Neural cell (in vitro differentiated cells): Measurements from ENCODE around the gene ZBTB7A. TPM values are rescaled to one million over a fixed set of nuclear protein-coding genes. Genes with fewer than 3 reads are reported as not detected.

Source experiments
- H2AFZ ChIP-seq: fragments of 200-600, 300-800 bp; sonication (generic), shearing (Covaris generic); 2 replicates; pipeline ENCODE4 v1.6.0; 2014; ENCODE audit warnings: low read depth, mild to moderate bottlenecking, antibody characterized with exemption, low read length, moderate library complexity
- H3F3A ChIP-seq: fragments of 200-600 bp; shearing (Covaris generic); 2 replicates; pipeline ENCODE4 v1.6.1; 2016; ENCODE audit warnings: mild to moderate bottlenecking, moderate library complexity, mixed read lengths, antibody characterized with exemption, low read length; ENCODE audit not compliant: insufficient read depth, poor library complexity, severe bottlenecking
- H3K27ac ChIP-seq: fragments of 200-600, 300-800 bp; sonication (generic), shearing (Covaris generic); 2 replicates; pipeline ENCODE4 v1.5.1; 2014; ENCODE audit warnings: mild to moderate bottlenecking, low read length, moderate library complexity
- H3K27me3 ChIP-seq: fragments of 300-800, 200-600 bp; sonication (generic), shearing (Covaris generic); 2 replicates; pipeline ENCODE4 v1.6.0; 2014; ENCODE audit warnings: mild to moderate bottlenecking, low read depth, low read length, moderate library complexity; ENCODE audit not compliant: insufficient read depth
- H3K36me3 ChIP-seq: fragments of 300-800, 200-600 bp; sonication (generic), shearing (Covaris generic); 2 replicates; pipeline ENCODE4 v1.5.1; 2014; ENCODE audit warnings: mild to moderate bottlenecking, antibody characterized with exemption, low read length, moderate library complexity; ENCODE audit not compliant: insufficient read depth
- H3K4me2 ChIP-seq: fragments of 300-800, 200-600 bp; sonication (generic), shearing (Covaris generic); 2 replicates; pipeline ENCODE4 v1.6.0; 2014; ENCODE audit warnings: mild to moderate bottlenecking, low read length
- H3K4me3 ChIP-seq: fragments of 300-800, 200-600 bp; sonication (generic), shearing (Covaris generic); 2 replicates; pipeline ENCODE4 v1.5.1; 2014; ENCODE audit warnings: mild to moderate bottlenecking, low read length, moderate library complexity
- H3K79me2 ChIP-seq: fragments of 200-600 bp; shearing (Covaris generic); replicated peaks from 2 replicates; pipeline ENCODE4 v1.6.0; 2014; ENCODE audit warnings: mild to moderate bottlenecking, low read length, moderate library complexity; ENCODE audit not compliant: insufficient read depth
- H3K9ac ChIP-seq: fragments of 300-800, 200-600 bp; sonication (generic), shearing (Covaris generic); 2 replicates; pipeline ENCODE4 v1.6.1; 2016; ENCODE audit warnings: mild to moderate bottlenecking, low read length, mixed read lengths
- H3K9me2 ChIP-seq: fragments of 200-600 bp; shearing (Covaris generic); 2 replicates; pipeline ENCODE4 v1.6.1; 2016; ENCODE audit warnings: mild to moderate bottlenecking, low read length, mixed read lengths; ENCODE audit not compliant: insufficient read depth
- H3K9me3 ChIP-seq: fragments of 200-600, 300-800 bp; sonication (generic), shearing (Covaris generic); 2 replicates; pipeline ENCODE4 v1.6.1; 2016; ENCODE audit warnings: mild to moderate bottlenecking, mixed run types, low read length, moderate library complexity, mixed read lengths
- H4K20me1 ChIP-seq: fragments of 200-600 bp; shearing (Covaris generic); 2 replicates; pipeline ENCODE4 v1.6.1; 2016; ENCODE audit warnings: mild to moderate bottlenecking, mixed run types; ENCODE audit not compliant: insufficient read depth
- EP300 ChIP-seq: fragments of 450-650 bp; conservative IDR thresholded peaks from 2 replicates; pipeline ENCODE4 v1.6.1; 2014; ENCODE audit warnings: antibody characterized with exemption, mild to moderate bottlenecking, moderate library complexity; ENCODE audit not compliant: poor library complexity, severe bottlenecking
- EZH2 ChIP-seq: fragments of 200-600, 300-800 bp; shearing (Covaris generic), sonication (generic); IDR thresholded peaks from 2 replicates; pipeline ENCODE4 v1.6.1; 2014; ENCODE audit warnings: antibody characterized with exemption, low read length, borderline replicate concordance, mild to moderate bottlenecking; ENCODE audit not compliant: insufficient read depth, poor library complexity, severe bottlenecking
- MXI1 ChIP-seq: fragments of 450-650 bp; conservative IDR thresholded peaks from 2 replicates; pipeline ENCODE4 v1.6.1; 2014; ENCODE audit warnings: antibody characterized with exemption, mild to moderate bottlenecking; ENCODE audit not compliant: poor library complexity, severe bottlenecking
- POLR2AphosphoS5 ChIP-seq: IDR thresholded peaks from 2 replicates; pipeline ENCODE4 v1.6.1; 2012
- RAD21 ChIP-seq: fragments of 450-650 bp; conservative IDR thresholded peaks from 2 replicates; pipeline ENCODE4 v1.6.1; 2014; ENCODE audit warnings: antibody characterized with exemption, mild to moderate bottlenecking, moderate library complexity
- SMC3 ChIP-seq: fragments of 450-650 bp; conservative IDR thresholded peaks from 2 replicates; pipeline ENCODE4 v1.6.1; 2014; ENCODE audit warnings: antibody characterized with exemption, mild to moderate bottlenecking, moderate library complexity; ENCODE audit not compliant: poor library complexity
- TAF1 ChIP-seq: IDR thresholded peaks from 2 replicates; pipeline ENCODE4 v1.6.1; 2012; ENCODE audit warnings: low read depth
- polyA plus RNA-seq: library from polyadenylated mRNA; depleted of rRNA; stranded (reverse); fragments of >200 nt; gene quantifications from 2 replicates; pipeline ENCODE4 v1.2.3, GENCODE V29; 2014
- TF ChIP-seq, protein P1 (sequence below): fragments of 450-650 bp; IDR thresholded peaks from 2 replicates; pipeline ENCODE4 v1.5.1; 2014; ENCODE audit warnings: antibody characterized with exemption, mild to moderate bottlenecking, moderate library complexity; ENCODE audit not compliant: poor library complexity, severe bottlenecking
- TF ChIP-seq, protein P2 (sequence below): IDR thresholded peaks from 2 replicates; pipeline ENCODE4 v1.6.1; 2012; ENCODE audit warnings: borderline replicate concordance

Gene ZBTB7A
- polyA plus RNA-seq, 1 donor from 2014 or later = 1.7 TPM

DNA sequence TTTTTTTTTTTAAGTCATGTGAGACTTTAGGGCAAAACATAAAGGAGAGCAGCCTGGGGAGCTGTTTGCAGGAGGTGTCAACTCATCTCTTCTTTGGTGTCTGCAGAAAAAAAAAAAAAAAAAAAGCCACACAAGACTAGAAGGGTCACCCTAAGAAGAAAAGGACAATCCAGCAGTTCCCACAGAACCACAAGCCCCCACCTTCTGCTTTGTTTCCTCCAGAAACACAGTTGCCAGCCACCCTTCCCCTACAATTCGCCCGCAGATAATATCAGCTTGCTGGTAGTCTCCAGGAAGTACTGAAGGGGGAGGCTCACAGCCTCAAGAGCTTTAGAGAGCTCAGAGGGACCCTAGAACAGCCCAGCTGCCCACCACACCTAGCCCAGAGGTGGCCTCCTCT is 22.3 kb upstream of the ZBTB7A start:
- Histone ChIP-seq H3K9me3 (no peaks in the 10 kb centered on the region), H2AFZ (no peak overlapping the region), H3K27me3 (no peaks in the 10 kb centered on the region), H3K4me2 (no peak overlapping the region), H3K4me3 (no peak overlapping the region), H3K36me3 (no peaks in the 10 kb centered on the region), H3K9me2 (no peaks in the 10 kb centered on the region), H3K79me2 (no peaks in the 10 kb centered on the region), H3F3A (no peaks in the 10 kb centered on the region), H3K9ac (no peak overlapping the region), H4K20me1 (no peaks in the 10 kb centered on the region), H3K27ac (no peak overlapping the region)
- TF ChIP-seq, protein P1, sequence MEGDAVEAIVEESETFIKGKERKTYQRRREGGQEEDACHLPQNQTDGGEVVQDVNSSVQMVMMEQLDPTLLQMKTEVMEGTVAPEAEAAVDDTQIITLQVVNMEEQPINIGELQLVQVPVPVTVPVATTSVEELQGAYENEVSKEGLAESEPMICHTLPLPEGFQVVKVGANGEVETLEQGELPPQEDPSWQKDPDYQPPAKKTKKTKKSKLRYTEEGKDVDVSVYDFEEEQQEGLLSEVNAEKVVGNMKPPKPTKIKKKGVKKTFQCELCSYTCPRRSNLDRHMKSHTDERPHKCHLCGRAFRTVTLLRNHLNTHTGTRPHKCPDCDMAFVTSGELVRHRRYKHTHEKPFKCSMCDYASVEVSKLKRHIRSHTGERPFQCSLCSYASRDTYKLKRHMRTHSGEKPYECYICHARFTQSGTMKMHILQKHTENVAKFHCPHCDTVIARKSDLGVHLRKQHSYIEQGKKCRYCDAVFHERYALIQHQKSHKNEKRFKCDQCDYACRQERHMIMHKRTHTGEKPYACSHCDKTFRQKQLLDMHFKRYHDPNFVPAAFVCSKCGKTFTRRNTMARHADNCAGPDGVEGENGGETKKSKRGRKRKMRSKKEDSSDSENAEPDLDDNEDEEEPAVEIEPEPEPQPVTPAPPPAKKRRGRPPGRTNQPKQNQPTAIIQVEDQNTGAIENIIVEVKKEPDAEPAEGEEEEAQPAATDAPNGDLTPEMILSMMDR = no peak
- no peak for TF ChIP-seq POLR2AphosphoS5
- no peak for TF ChIP-seq SMC3
- no peak for TF ChIP-seq RAD21
- TF ChIP-seq TAF1 = no peak
- TF ChIP-seq, protein P2, sequence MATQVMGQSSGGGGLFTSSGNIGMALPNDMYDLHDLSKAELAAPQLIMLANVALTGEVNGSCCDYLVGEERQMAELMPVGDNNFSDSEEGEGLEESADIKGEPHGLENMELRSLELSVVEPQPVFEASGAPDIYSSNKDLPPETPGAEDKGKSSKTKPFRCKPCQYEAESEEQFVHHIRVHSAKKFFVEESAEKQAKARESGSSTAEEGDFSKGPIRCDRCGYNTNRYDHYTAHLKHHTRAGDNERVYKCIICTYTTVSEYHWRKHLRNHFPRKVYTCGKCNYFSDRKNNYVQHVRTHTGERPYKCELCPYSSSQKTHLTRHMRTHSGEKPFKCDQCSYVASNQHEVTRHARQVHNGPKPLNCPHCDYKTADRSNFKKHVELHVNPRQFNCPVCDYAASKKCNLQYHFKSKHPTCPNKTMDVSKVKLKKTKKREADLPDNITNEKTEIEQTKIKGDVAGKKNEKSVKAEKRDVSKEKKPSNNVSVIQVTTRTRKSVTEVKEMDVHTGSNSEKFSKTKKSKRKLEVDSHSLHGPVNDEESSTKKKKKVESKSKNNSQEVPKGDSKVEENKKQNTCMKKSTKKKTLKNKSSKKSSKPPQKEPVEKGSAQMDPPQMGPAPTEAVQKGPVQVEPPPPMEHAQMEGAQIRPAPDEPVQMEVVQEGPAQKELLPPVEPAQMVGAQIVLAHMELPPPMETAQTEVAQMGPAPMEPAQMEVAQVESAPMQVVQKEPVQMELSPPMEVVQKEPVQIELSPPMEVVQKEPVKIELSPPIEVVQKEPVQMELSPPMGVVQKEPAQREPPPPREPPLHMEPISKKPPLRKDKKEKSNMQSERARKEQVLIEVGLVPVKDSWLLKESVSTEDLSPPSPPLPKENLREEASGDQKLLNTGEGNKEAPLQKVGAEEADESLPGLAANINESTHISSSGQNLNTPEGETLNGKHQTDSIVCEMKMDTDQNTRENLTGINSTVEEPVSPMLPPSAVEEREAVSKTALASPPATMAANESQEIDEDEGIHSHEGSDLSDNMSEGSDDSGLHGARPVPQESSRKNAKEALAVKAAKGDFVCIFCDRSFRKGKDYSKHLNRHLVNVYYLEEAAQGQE = no peak
- TF ChIP-seq MXI1 = no peak
- no peak for TF ChIP-seq EP300
- no peak for TF ChIP-seq EZH2

DNA sequence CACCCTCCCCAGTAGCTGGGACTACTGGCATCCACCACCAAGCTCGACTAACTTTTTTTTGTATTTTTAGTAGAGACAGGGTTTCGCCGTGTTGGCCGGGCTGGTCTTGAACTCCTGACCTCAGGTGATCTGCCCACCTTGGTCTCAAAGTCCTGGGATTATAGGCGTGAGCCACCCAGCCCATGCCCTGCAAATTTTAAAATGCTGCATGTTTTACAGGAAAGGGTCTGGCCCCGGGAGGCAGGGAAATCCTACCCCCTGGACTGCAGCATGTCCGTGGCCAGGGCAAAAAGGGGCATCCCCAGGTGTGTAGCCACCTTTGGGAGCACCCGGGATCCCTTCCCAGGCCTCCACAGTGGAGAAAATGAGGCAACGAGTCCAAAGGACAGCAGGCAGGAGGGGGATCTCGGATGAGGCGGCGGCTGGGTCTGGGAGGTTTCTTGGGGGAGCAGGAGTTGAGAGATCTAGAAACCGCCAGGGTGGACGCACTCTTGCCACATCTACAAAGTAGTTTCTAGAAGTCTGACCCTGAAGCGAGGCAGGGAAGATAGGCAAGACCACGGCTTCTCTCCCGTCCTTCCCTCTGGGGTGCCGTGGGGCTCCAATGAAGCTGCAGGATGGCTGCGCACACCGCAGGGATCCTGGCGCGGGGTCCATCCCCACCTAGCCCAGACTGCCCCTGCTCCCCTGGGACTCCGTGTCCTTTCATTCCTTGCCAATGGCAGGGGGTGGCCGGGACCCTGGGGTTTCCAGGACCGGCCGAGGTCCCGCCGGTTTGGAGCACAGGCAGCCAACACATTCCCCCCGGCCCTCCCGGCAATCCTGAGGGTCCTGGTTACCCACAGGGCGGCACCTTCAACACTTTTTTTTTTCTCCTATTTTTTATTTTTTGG is 21.3 kb upstream of the ZBTB7A start:
- Histone ChIP-seq H3K27ac (no peak overlapping the region), H3K4me2 (no peak overlapping the region), H4K20me1 (no peaks in the 10 kb centered on the region), H2AFZ (no peak overlapping the region), H3F3A (no peaks in the 10 kb centered on the region), H3K9me2 (no peaks in the 10 kb centered on the region), H3K79me2 (no peaks in the 10 kb centered on the region), H3K27me3 (no peaks in the 10 kb centered on the region), H3K9ac (no peak overlapping the region), H3K9me3 (no peaks in the 10 kb centered on the region), H3K36me3 (no peaks in the 10 kb centered on the region), H3K4me3 (no peak overlapping the region)
- TF ChIP-seq, protein P2 = no peak
- TF ChIP-seq EP300 = no peak
- no peak for TF ChIP-seq TAF1
- TF ChIP-seq SMC3 = no peak
- TF ChIP-seq, protein P1 = no peak
- TF ChIP-seq POLR2AphosphoS5 = no peak
- TF ChIP-seq MXI1 = no peak
- no peak for TF ChIP-seq EZH2
- TF ChIP-seq RAD21 = no peak
